ENCODE results near the gene GRM8.

The GRM8 gene

GRCh38 chr7:126806614-126807013, 446.1 kb downstream of the GRM8 start:
- no peak for DNase-seq (ENCODE audit: low spot score)

- DNase-seq (ENCODE audit: low spot score), result no peak
Measured at GRCh38 chr7:126805351-126805750, 447.4 kb downstream of the GRM8 start.

GRCh38 chr7:126804604-126805003, 448.1 kb downstream of the GRM8 start:
- DNase-seq (ENCODE audit: low spot score), result no peak

GRCh38 chr7:126803990-126804389, 448.8 kb downstream of the GRM8 start:
- no peak for DNase-seq (ENCODE audit: low spot score)

GRCh38 chr7:126803060-126803665, 449.6 kb downstream of the GRM8 start:
- DNase-seq (ENCODE audit: low spot score), result peak; percentile 45

GRCh38 chr7:126801733-126802132, 451.0 kb downstream of the GRM8 start:
- no peak for DNase-seq (ENCODE audit: low spot score)

- DNase-seq (ENCODE audit: low spot score), result no peak
Measured at GRCh38 chr7:126799541-126799940, 453.2 kb downstream of the GRM8 start.

GRCh38 chr7:126792521-126792920, 460.2 kb downstream of the GRM8 start:
- DNase-seq (ENCODE audit: low spot score), result no peak

- no peak for DNase-seq (ENCODE audit: low spot score)
Measured at GRCh38 chr7:126791306-126791705, 461.4 kb downstream of the GRM8 start.

GRCh38 chr7:126790763-126791162, 462.0 kb downstream of the GRM8 start:
- no peak for DNase-seq (ENCODE audit: low spot score)

- DNase-seq (ENCODE audit: low spot score), result no peak
Measured at GRCh38 chr7:126783613-126784012, 469.1 kb downstream of the GRM8 start.

- DNase-seq (ENCODE audit: low spot score), result no peak
Measured at GRCh38 chr7:126780993-126781392, 471.7 kb downstream of the GRM8 start.

- no peak for DNase-seq (ENCODE audit: low spot score)
Measured at GRCh38 chr7:126778101-126778500, 474.6 kb downstream of the GRM8 start.

GRCh38 chr7:126776498-126776897, 476.2 kb downstream of the GRM8 start:
- DNase-seq (ENCODE audit: low spot score), result no peak

- no peak for DNase-seq (ENCODE audit: low spot score)
Measured at GRCh38 chr7:126774077-126774476, 478.7 kb downstream of the GRM8 start.

GRCh38 chr7:126768836-126769235, 483.9 kb downstream of the GRM8 start:
- no peak for DNase-seq (ENCODE audit: low spot score)

- no peak for DNase-seq (ENCODE audit: low spot score)
Measured at GRCh38 chr7:126760914-126761577, 491.7 kb downstream of the GRM8 start.

- DNase-seq (ENCODE audit: low spot score), result no peak
Measured at GRCh38 chr7:126755381-126755780, 497.4 kb downstream of the GRM8 start.

GRCh38 chr7:126750207-126750911, 502.4 kb downstream of the GRM8 start:
- DNase-seq (ENCODE audit: low spot score), result no peak

GRCh38 chr7:126728967-126729366, 523.8 kb downstream of the GRM8 start:
- no peak for DNase-seq (ENCODE audit: low spot score)

GRCh38 chr7:126727930-126728391, 524.8 kb downstream of the GRM8 start:
- DNase-seq (ENCODE audit: low spot score), result no peak

- no peak for DNase-seq (ENCODE audit: low spot score)
Measured at GRCh38 chr7:126723966-126724544, 528.7 kb downstream of the GRM8 start.

GRCh38 chr7:126720232-126720631, 532.5 kb downstream of the GRM8 start:
- DNase-seq (ENCODE audit: low spot score), result no peak
